Measurements from ENCODE around the gene GPR137C.
"Not testable (repeated sequence)": the region's sequence is repeated elsewhere in the genome, so short reads cannot be mapped to it uniquely, and the experiment has no call there.

Gene GPR137C

GRCh38 chr14:52568454-52568853 is 15.8 kb downstream of the GPR137C start:
- DNase-seq (ENCODE audit: low spot score) = not testable (repeated sequence)

GRCh38 chr14:52575858-52576257 is 23.2 kb downstream of the GPR137C start:
- DNase-seq (ENCODE audit: low spot score) = no peak

- DNase-seq (ENCODE audit: low spot score) = no peak
Observed at GRCh38 chr14:52583544-52583943, 30.9 kb downstream of the GPR137C start.

DNA sequence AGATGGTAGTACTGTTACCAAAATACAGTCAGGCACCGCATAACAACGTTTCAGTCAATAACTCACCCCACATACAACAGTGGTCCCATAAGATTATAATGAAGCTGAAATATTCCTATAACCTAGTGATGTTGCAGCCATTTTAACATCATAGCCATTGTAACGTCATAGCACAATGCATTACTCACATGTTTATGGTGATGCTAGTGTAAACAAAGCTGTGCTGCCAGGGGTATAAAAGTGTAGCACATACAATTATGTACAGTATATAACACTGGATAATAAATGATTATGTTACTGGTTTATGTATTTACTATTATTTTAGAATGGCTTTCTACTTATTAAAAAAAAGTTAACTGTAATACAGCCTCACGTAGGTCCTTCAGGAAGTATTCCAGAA is 37.0 kb downstream of the GPR137C start:
- DNase-seq (ENCODE audit: low spot score) = no peak

- DNase-seq (ENCODE audit: low spot score) = no peak
Observed at GRCh38 chr14:52590318-52590717, 37.7 kb downstream of the GPR137C start.

- no peak for DNase-seq (ENCODE audit: low spot score)
Observed at GRCh38 chr14:52596320-52596719, 43.7 kb downstream of the GPR137C start.

GRCh38 chr14:52596861-52597260 is 44.2 kb downstream of the GPR137C start:
- DNase-seq (ENCODE audit: low spot score) = no peak

DNA sequence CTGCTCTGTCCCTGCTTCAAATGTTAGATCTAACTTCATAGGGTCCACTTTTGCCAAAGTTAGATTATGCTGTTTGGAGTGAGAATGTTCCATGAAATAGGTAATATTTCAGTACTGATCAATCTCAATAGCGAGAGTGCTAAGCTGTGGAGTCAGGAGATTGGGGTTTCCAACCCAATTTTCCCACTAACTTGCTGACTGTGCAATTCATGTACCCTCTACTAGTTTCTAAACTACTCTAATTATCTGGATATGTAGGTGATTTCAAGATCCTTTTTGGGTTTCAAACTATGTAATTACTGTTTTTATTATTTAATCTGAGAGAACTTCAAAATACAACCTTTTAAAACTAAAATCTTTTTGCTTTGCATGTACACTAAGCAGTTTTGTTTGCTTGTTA is 45.9 kb downstream of the GPR137C start:
- no peak for DNase-seq (ENCODE audit: low spot score)

- DNase-seq (ENCODE audit: low spot score) = no peak
Observed at GRCh38 chr14:52599974-52600373, 47.3 kb downstream of the GPR137C start.

GRCh38 chr14:52602131-52602530 is 49.5 kb downstream of the GPR137C start:
- no peak for DNase-seq (ENCODE audit: low spot score)

DNA sequence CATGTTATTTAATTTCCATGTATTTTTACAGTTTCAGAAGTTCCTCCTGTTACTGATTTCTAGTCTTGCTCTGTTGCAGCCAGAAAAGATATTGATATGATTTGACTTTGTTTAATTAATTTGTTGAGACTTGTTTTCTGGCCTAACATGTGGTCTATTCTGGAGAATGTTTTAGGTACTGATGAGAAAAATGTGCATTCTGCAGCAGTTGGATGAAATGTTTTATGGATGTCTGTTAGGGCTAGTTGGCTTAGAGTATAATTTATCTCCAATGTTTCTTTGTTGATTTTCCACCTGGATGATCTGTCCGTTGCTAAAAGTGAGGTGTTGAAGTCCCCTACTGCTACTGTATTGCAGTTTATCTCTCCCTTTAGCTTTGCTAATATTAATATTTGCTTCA is 54.4 kb downstream of the GPR137C start:
- no peak for DNase-seq (ENCODE audit: low spot score)

GRCh38 chr14:52609445-52610044 is 56.9 kb downstream of the GPR137C start:
- DNase-seq (ENCODE audit: low spot score) = no peak

DNA sequence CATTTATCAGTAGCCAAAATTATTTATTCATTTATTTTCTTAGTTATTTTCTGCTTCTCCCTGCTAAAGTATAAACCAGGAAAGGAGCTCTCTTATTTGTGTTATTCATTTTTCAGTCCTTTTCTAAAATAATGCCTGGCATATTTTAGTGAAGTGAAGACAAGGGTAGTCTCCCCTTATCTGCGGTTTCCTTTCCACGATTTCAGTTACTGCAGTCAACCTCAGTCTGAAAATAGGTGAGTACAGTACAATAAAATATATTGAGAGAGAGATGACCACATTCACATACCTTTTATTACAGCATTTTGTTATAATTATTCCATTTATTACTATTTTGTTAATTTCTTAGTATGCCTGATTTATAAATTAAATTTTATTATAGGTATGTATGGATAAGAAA is 57.6 kb downstream of the GPR137C start:
- DNase-seq (ENCODE audit: low spot score) = no peak

DNA sequence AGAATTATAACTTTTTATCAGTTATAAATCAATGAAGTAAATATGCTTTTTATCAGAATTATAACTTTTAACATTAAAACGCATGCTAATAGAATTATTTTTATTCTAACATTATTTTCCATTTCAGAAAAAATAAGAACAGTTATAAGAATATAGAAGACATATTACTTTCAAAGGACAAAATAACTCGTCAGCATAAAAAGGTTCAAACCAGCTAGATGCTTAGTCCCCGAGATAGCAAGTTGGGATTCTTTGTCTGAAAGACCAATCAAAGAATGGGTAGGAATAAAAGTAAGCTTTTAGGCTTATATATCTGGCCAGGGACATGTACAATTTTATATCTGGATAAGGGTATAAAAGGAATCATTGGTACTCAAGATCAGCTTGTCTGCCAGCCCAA is 66.0 kb downstream of the GPR137C start:
- DNase-seq (ENCODE audit: low spot score) = no peak

DNA sequence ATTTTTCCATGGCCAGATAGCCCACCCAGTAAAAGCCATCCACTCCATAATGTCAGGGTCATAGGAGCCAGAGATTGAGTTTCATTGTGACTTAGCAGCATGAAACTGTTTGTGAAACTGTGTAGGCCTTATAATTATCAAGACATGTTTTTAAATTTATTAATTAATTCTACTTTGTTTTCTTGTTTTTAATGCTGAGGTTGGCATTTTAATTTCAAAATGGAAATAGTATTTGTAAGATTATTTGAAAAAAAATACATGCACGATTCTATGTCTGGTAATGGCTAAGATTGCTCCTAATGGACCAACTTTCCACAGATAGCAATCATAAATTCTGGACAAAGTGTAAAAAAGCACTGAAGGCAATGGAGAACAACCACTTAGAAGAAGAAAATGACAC is 67.1 kb downstream of the GPR137C start:
- DNase-seq (ENCODE audit: low spot score) = no peak

DNA sequence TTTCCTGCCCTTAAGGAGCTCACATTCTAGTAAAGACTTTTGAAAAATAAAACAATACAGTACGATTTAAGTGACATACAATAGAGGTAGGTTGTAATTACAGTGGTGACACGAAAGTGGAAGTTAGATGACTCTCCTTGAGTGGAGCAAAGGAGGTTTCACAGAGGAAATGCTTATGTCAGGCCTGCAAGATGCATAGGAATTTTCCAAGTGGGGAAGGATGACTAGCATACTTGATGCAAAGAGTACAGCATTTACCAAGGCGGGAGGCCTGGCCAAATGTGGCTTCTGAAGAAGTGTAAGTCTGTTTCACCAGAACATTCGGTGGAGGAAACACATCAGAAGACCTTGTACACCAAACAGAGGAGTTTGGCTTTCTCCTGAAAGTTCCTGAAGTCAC is 87.5 kb downstream of the GPR137C start:
- DNase-seq (ENCODE audit: low spot score) = no peak

DNA sequence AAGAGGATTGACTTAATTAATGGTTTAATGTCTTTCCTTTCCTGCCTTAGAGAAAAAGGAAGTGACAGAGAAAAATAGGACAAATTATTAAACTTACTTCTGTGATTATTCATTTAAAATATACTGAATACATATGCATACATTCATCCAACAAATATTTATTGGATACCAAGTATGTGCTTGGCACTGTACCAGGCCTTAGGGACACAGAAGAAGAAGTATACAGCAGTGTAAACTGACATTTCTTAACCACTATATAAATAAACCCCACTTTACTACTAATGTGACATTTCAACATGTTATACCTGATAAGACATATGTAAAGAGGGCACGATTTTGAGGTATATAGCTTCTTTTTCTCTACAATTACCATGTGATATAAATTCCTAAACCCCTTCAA is 89.1 kb downstream of the GPR137C start:
- no peak for DNase-seq (ENCODE audit: low spot score)

DNA sequence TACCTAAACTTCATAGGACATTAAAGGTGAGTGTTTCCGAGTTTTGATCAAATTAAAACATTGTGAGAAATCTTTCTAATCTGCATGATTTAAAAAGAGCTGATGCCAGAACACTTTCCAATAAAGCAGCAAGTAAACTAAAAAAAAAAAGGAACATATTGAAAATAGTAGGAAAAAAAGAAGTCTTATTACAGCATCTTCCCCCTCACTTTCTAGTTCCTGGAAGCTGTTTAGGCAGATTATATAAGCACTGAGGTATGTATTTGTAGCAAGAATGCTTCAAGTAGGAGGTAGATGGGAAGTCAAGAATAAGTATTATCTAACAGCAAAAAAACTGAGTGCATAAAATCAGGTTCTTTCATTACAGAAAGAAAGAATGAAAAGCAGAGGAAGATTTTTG is 96.9 kb downstream of the GPR137C start:
- DNase-seq (ENCODE audit: low spot score) = no peak

DNA sequence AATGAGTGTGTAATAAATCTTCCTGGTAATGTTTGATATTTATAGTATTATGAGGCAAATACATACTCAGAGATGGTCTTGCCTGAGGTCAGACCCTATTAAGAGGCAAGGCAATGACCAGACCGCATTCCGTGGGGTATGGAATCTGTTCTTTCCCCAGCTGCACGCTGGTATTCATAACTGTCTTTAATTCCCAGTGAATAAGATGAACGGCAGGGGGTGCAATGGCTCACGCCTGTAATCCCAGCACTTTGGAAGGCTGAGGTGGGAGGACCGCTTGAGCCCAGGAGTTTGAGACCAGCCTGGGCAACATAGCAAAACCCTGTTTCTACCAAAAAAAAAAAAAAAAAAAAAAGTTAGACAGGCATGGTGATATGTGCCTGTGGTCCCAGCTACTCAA is 98.1 kb downstream of the GPR137C start:
- DNase-seq (ENCODE audit: low spot score) = no peak

GRCh38 chr14:52656905-52657304 is 104.3 kb downstream of the GPR137C start:
- no peak for DNase-seq (ENCODE audit: low spot score)

DNA sequence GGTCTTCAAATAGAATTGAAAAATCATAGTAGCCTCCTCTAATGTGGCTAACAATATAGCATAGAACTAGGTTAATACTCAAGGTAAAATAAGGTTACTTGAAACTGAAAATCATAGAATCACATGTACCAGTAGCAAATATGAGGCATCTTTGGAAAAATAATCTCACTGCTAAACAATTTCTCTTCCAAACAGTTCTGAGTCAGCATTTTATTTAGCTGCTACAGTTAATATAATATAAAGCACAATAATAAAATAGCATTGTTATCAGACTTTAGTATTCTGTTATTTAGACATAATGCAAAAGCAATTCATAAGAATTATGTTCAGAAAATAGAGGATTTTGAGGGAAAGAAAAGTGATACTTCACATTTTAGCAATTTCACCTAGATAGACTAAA is 107.7 kb downstream of the GPR137C start:
- no peak for DNase-seq (ENCODE audit: low spot score)

DNA sequence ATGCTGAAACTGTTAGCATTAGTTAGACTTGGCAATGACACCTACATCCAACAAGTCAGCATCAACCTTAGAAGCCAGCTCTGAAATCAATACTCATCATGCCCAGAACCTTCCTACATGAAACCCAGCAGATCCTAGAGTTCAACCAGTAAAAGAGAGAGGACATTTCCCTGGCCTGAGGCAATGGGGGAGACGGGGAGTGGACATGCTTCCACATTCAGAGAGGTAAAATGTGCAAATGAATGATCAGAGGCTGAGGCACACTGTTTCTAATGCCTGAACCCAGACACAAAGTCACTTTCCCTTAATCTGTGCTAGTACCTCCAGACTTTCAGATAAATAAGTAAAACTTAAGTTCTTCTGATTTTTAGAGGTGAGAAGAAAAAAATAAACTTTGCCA is 108.2 kb downstream of the GPR137C start:
- DNase-seq (ENCODE audit: low spot score) = no peak

DNA sequence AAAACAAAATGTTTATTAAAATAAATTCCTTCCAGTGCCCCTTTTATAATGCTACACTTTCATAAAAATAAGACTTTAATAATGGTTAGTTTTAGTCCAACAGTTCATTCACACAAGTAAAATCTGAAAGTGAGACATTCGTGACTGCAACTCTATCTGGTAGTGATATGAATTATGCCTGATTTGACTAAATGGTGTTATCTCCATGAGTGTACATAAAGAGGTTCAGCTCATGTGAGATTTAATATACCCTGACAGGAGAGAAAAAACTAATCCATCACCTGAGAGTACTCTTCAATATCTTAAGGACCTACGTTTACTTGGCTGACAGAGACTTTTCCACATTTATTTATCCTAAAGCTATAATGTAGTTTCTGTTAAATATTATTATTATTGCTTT is 108.7 kb downstream of the GPR137C start:
- no peak for DNase-seq (ENCODE audit: low spot score)

GRCh38 chr14:52663850-52664249 is 111.2 kb downstream of the GPR137C start:
- DNase-seq (ENCODE audit: low spot score) = no peak

DNA sequence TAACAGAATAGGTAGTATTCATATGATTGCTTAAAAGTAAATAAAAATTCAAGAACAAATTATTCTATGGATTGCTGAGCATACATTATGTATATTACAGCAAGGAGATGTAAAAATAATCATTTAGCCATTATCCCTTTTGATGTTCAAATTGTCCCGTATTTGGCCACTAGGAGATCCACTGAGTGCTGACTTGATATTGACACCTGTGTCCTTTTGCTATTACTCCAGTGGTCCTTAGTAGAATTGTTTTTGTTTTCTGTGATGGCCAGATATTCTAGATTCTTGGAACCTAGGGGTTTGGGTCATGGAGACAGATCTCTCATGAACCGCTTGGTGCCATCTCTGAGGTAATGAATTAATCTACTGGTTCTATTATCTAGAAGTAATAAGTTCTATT is 126.0 kb downstream of the GPR137C start:
- no peak for DNase-seq (ENCODE audit: low spot score)

Measured in COLO829 (cell line).